ENCODE data around the gene COMTD1.

GRCh38 chr10:75197906-75198305 is 37.9 kb downstream of the COMTD1 start:
- TF ChIP-seq CTCF (IDR thresholded peaks at IDR 0.05) = no peak
- no peak for TF ChIP-seq POLR2A (IDR thresholded peaks at IDR 0.05)

All from body of pancreas (tissue), 4 donors.